DMS114 treated with DMSO at 0.1 percent for 48 hours (cell line): ENCODE measurements around the gene KDM4C.
"Not testable (repeated sequence)": the region's sequence is repeated elsewhere in the genome, so short reads cannot be mapped to it uniquely, and the experiment has no call there.

ENCODE experiments used
- DNase-seq: peaks from one replicate; lab custom pipeline; 2025; ENCODE audit not compliant: unreplicated experiment; lab: John Stamatoyannopoulos, UW

The KDM4C gene

GRCh38 chr9:6928863-6929262 lies 171.1 kb downstream of the KDM4C start:
- DNase-seq: no peak

- no peak for DNase-seq
Observed at GRCh38 chr9:6929441-6930215, 171.9 kb downstream of the KDM4C start.

- DNase-seq: no peak
Observed at GRCh38 chr9:6930827-6931226, 173.1 kb downstream of the KDM4C start.

- DNase-seq: no peak
Observed at GRCh38 chr9:6931913-6932312, 174.1 kb downstream of the KDM4C start.

- DNase-seq: no peak
Observed at GRCh38 chr9:6936103-6936502, 178.3 kb downstream of the KDM4C start.

GRCh38 chr9:6937209-6937608 lies 179.4 kb downstream of the KDM4C start:
- DNase-seq: no peak

- peak; percentile 7 for DNase-seq
Observed at GRCh38 chr9:6938447-6938846, 180.7 kb downstream of the KDM4C start.

GRCh38 chr9:6938873-6939272 lies 181.1 kb downstream of the KDM4C start:
- DNase-seq: no peak

GRCh38 chr9:6941501-6941900 lies 183.7 kb downstream of the KDM4C start:
- no peak for DNase-seq

GRCh38 chr9:6942406-6942805 lies 184.6 kb downstream of the KDM4C start:
- DNase-seq: no peak

GRCh38 chr9:6943293-6943692 lies 185.5 kb downstream of the KDM4C start:
- no peak for DNase-seq

- DNase-seq: no peak
Observed at GRCh38 chr9:6944093-6944551, 186.3 kb downstream of the KDM4C start.

GRCh38 chr9:6944896-6945295 lies 187.1 kb downstream of the KDM4C start:
- DNase-seq: no peak

GRCh38 chr9:6945816-6946215 lies 188.0 kb downstream of the KDM4C start:
- no peak for DNase-seq

GRCh38 chr9:6946583-6947166 lies 188.9 kb downstream of the KDM4C start:
- DNase-seq: no peak

GRCh38 chr9:6948921-6949320 lies 191.1 kb downstream of the KDM4C start:
- DNase-seq: not testable (repeated sequence)

- DNase-seq: no peak
Observed at GRCh38 chr9:6955251-6955921, 197.6 kb downstream of the KDM4C start.

- DNase-seq: no peak
Observed at GRCh38 chr9:6956879-6957278, 199.1 kb downstream of the KDM4C start.

- DNase-seq: no peak
Observed at GRCh38 chr9:6959270-6960000, 201.7 kb downstream of the KDM4C start.

GRCh38 chr9:6960777-6961176 lies 203.0 kb downstream of the KDM4C start:
- no peak for DNase-seq

- DNase-seq: no peak
Observed at GRCh38 chr9:6961845-6962522, 204.2 kb downstream of the KDM4C start.
